DOHH2 (cell line): ENCODE data around the gene CDC6.
A peak's percentile ranks its signal among the peaks of the same experiment; 100 is the strongest.

Experiments
- H3F3A ChIP-seq: fragments of 200-600 bp; sonication (generic), shearing (Covaris generic); 2 replicates; pipeline ENCODE4 v1.6.0; 2016; ENCODE audit warnings: antibody characterized with exemption, mild to moderate bottlenecking; ENCODE audit not compliant: control insufficient read depth, insufficient read depth
- H3K27ac ChIP-seq: fragments of 200-600 bp; sonication (generic); 2 replicates; pipeline ENCODE4 v1.5.1; 2014; ENCODE audit warnings: low read depth, mild to moderate bottlenecking, low read length, moderate library complexity
- H3K27me3 ChIP-seq: fragments of 200-600 bp; sonication (generic); 2 replicates; pipeline ENCODE4 v1.6.1; 2014; ENCODE audit warnings: mild to moderate bottlenecking, low read length, mixed read lengths; ENCODE audit not compliant: control insufficient read depth
- H3K36me3 ChIP-seq: fragments of 200-600 bp; sonication (generic); 2 replicates; pipeline ENCODE4 v1.6.1; 2014; ENCODE audit warnings: mild to moderate bottlenecking, low read length, moderate library complexity, mixed read lengths; ENCODE audit not compliant: control insufficient read depth
- H3K4me1 ChIP-seq: fragments of 200-600 bp; sonication (generic); 2 replicates; pipeline ENCODE4 v1.6.1; 2014; ENCODE audit warnings: mild to moderate bottlenecking, low read length, mixed read lengths; ENCODE audit not compliant: control insufficient read depth
- H3K4me2 ChIP-seq: fragments of 200-600 bp; sonication (generic); 2 replicates; pipeline ENCODE4 v1.6.0; 2014; ENCODE audit warnings: mild to moderate bottlenecking, low read length, moderate library complexity
- H3K4me3 ChIP-seq: fragments of 200-600 bp; sonication (generic); 2 replicates; pipeline ENCODE4 v1.5.1; 2014; ENCODE audit warnings: mild to moderate bottlenecking, low read length, mixed read lengths
- H3K79me2 ChIP-seq: fragments of 200-600 bp; sonication (generic); 2 replicates; pipeline ENCODE4 v1.6.1; 2014; ENCODE audit warnings: mild to moderate bottlenecking, low read length, mixed read lengths; ENCODE audit not compliant: control insufficient read depth
- H3K9me2 ChIP-seq: fragments of 200-600 bp; sonication (generic); replicated peaks from 2 replicates; pipeline ENCODE4 v1.6.1; 2014; ENCODE audit warnings: mild to moderate bottlenecking, low read length, mixed read lengths; ENCODE audit not compliant: control insufficient read depth
- H3K9me3 ChIP-seq: fragments of 200-600 bp; sonication (generic); 2 replicates; pipeline ENCODE4 v1.6.1; 2014; ENCODE audit warnings: antibody characterized with exemption, low read length, mixed read lengths; ENCODE audit not compliant: control insufficient read depth, insufficient read depth
- H4K20me1 ChIP-seq: fragments of 200-600 bp; sonication (generic); 2 replicates; pipeline ENCODE4 v1.6.0; 2014; ENCODE audit warnings: low read depth, mild to moderate bottlenecking, antibody characterized with exemption, low read length, moderate library complexity; ENCODE audit not compliant: control insufficient read depth, insufficient read depth
- EZH2phosphoT487 ChIP-seq: fragments of 200-600 bp; sonication (generic); IDR thresholded peaks from 2 replicates; pipeline ENCODE4 v1.6.1; 2017; ENCODE audit warnings: borderline replicate concordance, mild to moderate bottlenecking, antibody characterized with exemption, low read length, moderate library complexity, mixed read lengths
- TF ChIP-seq, protein P1 (sequence below): fragments of 200-600 bp; sonication (generic); IDR thresholded peaks from one replicate; pipeline ENCODE4 v1.5.1; 2014; ENCODE audit warnings: antibody characterized with exemption, mild to moderate bottlenecking, low read depth, low read length; ENCODE audit not compliant: poor library complexity, severe bottlenecking

The CDC6 gene

DNA sequence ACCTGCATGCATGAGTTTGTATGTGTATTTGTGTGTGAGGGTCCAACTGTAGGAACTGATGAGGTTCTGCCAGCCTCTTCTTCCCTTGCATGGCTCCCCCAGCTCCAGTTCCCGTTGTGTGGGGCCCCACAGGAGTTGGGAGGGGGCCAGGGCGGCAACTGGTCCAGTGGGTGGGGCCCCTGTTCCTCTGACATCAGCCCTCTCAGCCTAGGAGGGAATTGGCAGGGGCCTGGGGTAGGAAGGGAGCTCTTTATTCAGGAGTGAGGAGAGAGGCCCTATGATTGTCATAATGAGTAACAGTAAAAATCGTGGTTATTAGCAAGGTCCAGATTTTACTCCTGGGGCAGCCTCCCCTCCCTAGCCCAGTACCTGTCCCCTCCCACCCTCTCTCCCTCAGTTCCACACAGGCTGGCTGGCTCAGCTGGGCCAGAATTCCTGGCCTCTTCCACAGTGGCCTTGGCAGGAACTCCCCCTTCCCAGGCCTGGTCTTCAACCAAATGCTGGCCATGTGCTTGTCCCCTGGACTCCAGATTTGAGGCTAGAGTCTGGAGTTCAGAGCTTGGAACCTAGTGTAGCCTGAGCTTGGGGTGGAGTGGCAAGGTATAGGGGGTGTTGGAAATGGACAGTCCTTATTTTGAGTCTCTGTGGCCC is 40.2 kb downstream of the CDC6 start:
- Histone ChIP-seq H3K27ac (no peak overlapping the region), H3K36me3 (peaks cover 14% of the 10 kb centered on the region), H3K4me3 (no peak overlapping the region), H3K4me1 (peaks cover 64% of the 10 kb centered on the region), H3F3A (no peaks in the 10 kb centered on the region), H4K20me1 (peaks cover 35% of the 10 kb centered on the region), H3K27me3 (no peaks in the 10 kb centered on the region), H3K79me2 (peaks cover 70% of the 10 kb centered on the region), H3K9me2 (no peaks in the 10 kb centered on the region), H3K9me3 (no peaks in the 10 kb centered on the region), H3K4me2 (no peak overlapping the region; the same call in 1 of the 2 replicates)
- TF ChIP-seq, protein P1, sequence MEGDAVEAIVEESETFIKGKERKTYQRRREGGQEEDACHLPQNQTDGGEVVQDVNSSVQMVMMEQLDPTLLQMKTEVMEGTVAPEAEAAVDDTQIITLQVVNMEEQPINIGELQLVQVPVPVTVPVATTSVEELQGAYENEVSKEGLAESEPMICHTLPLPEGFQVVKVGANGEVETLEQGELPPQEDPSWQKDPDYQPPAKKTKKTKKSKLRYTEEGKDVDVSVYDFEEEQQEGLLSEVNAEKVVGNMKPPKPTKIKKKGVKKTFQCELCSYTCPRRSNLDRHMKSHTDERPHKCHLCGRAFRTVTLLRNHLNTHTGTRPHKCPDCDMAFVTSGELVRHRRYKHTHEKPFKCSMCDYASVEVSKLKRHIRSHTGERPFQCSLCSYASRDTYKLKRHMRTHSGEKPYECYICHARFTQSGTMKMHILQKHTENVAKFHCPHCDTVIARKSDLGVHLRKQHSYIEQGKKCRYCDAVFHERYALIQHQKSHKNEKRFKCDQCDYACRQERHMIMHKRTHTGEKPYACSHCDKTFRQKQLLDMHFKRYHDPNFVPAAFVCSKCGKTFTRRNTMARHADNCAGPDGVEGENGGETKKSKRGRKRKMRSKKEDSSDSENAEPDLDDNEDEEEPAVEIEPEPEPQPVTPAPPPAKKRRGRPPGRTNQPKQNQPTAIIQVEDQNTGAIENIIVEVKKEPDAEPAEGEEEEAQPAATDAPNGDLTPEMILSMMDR: no peak
- TF ChIP-seq EZH2phosphoT487: no peak

DNA sequence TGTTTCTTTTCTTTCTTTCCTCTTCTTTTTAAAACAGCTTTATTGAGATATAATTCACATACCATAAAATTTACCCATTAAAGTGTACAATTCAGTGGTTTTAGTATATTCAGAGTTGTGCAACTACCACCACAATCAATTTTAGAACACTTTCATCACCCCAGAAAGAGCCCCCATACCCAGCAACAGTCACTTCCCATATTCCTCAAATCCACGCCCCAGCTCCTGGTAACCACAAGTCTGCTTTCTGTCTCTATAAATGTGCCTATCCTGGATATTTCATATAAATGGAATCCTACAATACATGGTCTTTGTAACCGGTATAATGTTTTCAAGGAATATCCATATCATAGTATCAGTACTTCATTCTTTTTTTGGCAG is 40.7 kb downstream of the CDC6 start:
- H4K20me1 ChIP-seq: peaks cover 35% of the 10 kb centered on the region
- peaks cover 59% of the 10 kb centered on the region for H3K4me1 ChIP-seq
- H3F3A ChIP-seq: no peaks in the 10 kb centered on the region
- H3K9me3 ChIP-seq: no peaks in the 10 kb centered on the region
- H3K27ac ChIP-seq: no peak overlapping the region
- TF ChIP-seq, protein P1: no peak
- TF ChIP-seq EZH2phosphoT487: no peak
- peaks cover 65% of the 10 kb centered on the region for H3K79me2 ChIP-seq
- no peak overlapping the region for H3K4me2 ChIP-seq
- H3K27me3 ChIP-seq: no peaks in the 10 kb centered on the region
- no peaks in the 10 kb centered on the region for H3K9me2 ChIP-seq
- H3K4me3 ChIP-seq: no peak overlapping the region
- H3K36me3 ChIP-seq: peaks cover 14% of the 10 kb centered on the region

DNA sequence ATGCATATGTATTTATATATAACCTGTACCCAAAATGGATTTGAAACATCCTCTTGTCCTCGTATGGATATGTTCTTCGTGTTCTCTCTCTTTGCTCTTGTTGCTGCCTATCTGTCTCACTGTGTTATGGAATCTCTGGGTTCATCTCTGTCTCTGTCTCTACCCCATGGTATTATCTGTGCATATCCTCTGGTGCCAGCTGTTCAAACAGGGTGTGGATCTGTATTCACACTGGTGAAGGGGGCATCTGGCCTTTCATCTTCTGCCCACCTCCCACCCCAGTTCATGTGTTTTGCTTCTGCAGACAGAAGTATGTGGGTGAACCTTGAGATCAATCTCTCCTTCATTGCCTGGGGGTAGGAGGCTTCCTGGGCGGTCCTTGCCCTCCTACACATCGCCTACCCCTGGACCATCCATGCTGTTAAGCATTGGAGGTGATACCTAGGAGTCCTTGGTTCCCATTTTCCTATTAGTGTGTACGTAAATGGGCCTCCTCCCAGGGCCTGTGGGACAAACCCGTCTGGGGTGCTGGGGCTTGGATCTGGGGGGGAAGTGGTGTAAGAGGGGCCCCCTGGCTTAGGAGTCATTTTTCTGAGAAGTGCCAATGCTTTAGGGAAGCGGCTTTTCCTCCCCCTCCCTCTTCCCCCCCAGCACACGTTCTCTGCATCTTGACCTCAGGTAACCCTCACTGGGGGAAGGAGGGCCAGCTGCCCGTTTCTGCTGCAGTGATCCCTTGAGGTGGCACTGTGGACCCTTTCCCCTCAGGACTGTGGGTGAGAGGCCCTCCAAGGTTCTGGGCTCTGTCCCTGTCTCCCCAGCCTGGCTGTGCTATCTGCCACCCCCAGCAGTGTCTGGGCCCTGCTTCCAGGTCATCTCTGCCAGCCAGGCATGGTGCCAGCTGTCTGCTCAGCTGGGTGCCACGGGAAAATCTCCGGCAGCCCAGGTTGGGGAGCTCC is 42.4 kb downstream of the CDC6 start:
- H3K79me2 ChIP-seq: peaks cover 52% of the 10 kb centered on the region

More for the DNA sequence above, 42.4 kb downstream of the CDC6 start:
- Histone ChIP-seq H3K4me1 (peaks cover 47% of the 10 kb centered on the region), H3K27ac (no peak overlapping the region), H3K9me2 (no peaks in the 10 kb centered on the region), H3K4me2 (0 out of 2 replicates have a peak overlapping the region, but pooled peaks have one; percentile 8), H3K36me3 (peaks cover 14% of the 10 kb centered on the region), H4K20me1 (peaks cover 35% of the 10 kb centered on the region), H3K9me3 (no peaks in the 10 kb centered on the region), H3K4me3 (no peak overlapping the region), H3F3A (no peaks in the 10 kb centered on the region), H3K27me3 (no peaks in the 10 kb centered on the region)
- TF ChIP-seq EZH2phosphoT487: no peak
- TF ChIP-seq, protein P1: no peak
